GM19395 (cell line): ENCODE data around the gene KLHL1.

Experiments
- ATAC-seq: cut with Tn5 transposase; IDR thresholded peaks from one replicate; pipeline ENCODE4 v1.9.1; 2021; ENCODE audit warnings: mild to moderate bottlenecking, moderate library complexity; ENCODE audit not compliant: unreplicated experiment

The KLHL1 gene

GRCh38 chr13:69882451-69882850, 225.8 kb downstream of the KLHL1 start:
- ATAC-seq, result no peak

GRCh38 chr13:69879936-69880335, 228.3 kb downstream of the KLHL1 start:
- no peak for ATAC-seq

- no peak for ATAC-seq
Observed at GRCh38 chr13:69872321-69873047, 235.8 kb downstream of the KLHL1 start.

- no peak for ATAC-seq
Observed at GRCh38 chr13:69866555-69866954, 241.7 kb downstream of the KLHL1 start.

- ATAC-seq, result peak; percentile 94
Observed at GRCh38 chr13:69857183-69857821, 250.9 kb downstream of the KLHL1 start.

- ATAC-seq, result no peak
Observed at GRCh38 chr13:69856331-69856730, 251.9 kb downstream of the KLHL1 start.

GRCh38 chr13:69828527-69828926, 279.7 kb downstream of the KLHL1 start:
- ATAC-seq, result no peak

- ATAC-seq, result no peak
Observed at GRCh38 chr13:69820180-69820579, 288.1 kb downstream of the KLHL1 start.

- no peak for ATAC-seq
Observed at GRCh38 chr13:69817333-69817869, 290.9 kb downstream of the KLHL1 start.

GRCh38 chr13:69809152-69809551, 299.1 kb downstream of the KLHL1 start:
- ATAC-seq, result no peak

GRCh38 chr13:69796256-69796655, 312.0 kb downstream of the KLHL1 start:
- ATAC-seq, result no peak

- ATAC-seq, result no peak
Observed at GRCh38 chr13:69793783-69794453, 314.3 kb downstream of the KLHL1 start.

GRCh38 chr13:69776937-69777336, 331.3 kb downstream of the KLHL1 start:
- ATAC-seq, result no peak

- ATAC-seq, result no peak
Observed at GRCh38 chr13:69769608-69770007, 338.6 kb downstream of the KLHL1 start.

GRCh38 chr13:69761581-69761980, 346.7 kb downstream of the KLHL1 start:
- no peak for ATAC-seq

GRCh38 chr13:69755101-69755500, 353.2 kb downstream of the KLHL1 start:
- no peak for ATAC-seq

- ATAC-seq, result no peak
Observed at GRCh38 chr13:69751259-69751658, 357.0 kb downstream of the KLHL1 start.

GRCh38 chr13:69737129-69737935, 370.9 kb downstream of the KLHL1 start:
- ATAC-seq, result no peak

GRCh38 chr13:69721631-69722030, 386.6 kb downstream of the KLHL1 start:
- no peak for ATAC-seq

GRCh38 chr13:69720278-69720983, 387.8 kb downstream of the KLHL1 start:
- ATAC-seq, result no peak
